GDM1 (cell line): ENCODE data around the gene UGCG.
A peak's percentile ranks its signal among the peaks of the same experiment; 100 is the strongest.
"Not testable (repeated sequence)": the region's sequence is repeated elsewhere in the genome, so short reads cannot be mapped to it uniquely, and the experiment has no call there.

ENCODE experiments used
- DNase-seq: peaks from one replicate; lab custom pipeline; 2025; lab: John Stamatoyannopoulos, UW

Gene UGCG

GRCh38 chr9:111895996-111896941 is at the start of gene UGCG:
TSS of gene UGCG (plus strand) at chr9:111896814. CDS start at chr9:111897216, 402 bp downstream.
- DNase-seq = peak; percentile 66

- no peak for DNase-seq
Observed at GRCh38 chr9:111851553-111851952, 45.1 kb upstream of the UGCG start.

- DNase-seq = no peak
Observed at GRCh38 chr9:111852291-111852690, 44.3 kb upstream of the UGCG start.

GRCh38 chr9:111853450-111853827 is 43.2 kb upstream of the UGCG start:
- no peak for DNase-seq

GRCh38 chr9:111854799-111855198 is 41.8 kb upstream of the UGCG start:
- no peak for DNase-seq

- DNase-seq = no peak
Observed at GRCh38 chr9:111857555-111858211, 38.9 kb upstream of the UGCG start.

GRCh38 chr9:111860443-111860842 is 36.2 kb upstream of the UGCG start:
- DNase-seq = no peak

- DNase-seq = no peak
Observed at GRCh38 chr9:111863636-111864035, 33.0 kb upstream of the UGCG start.

- DNase-seq = no peak
Observed at GRCh38 chr9:111866976-111867375, 29.6 kb upstream of the UGCG start.

- no peak for DNase-seq
Observed at GRCh38 chr9:111868475-111868874, 28.1 kb upstream of the UGCG start.

GRCh38 chr9:111870774-111871498 is 25.7 kb upstream of the UGCG start:
- DNase-seq = no peak

GRCh38 chr9:111871499-111871855 is 25.1 kb upstream of the UGCG start:
- DNase-seq = no peak

GRCh38 chr9:111872886-111873285 is 23.7 kb upstream of the UGCG start:
- DNase-seq = no peak

GRCh38 chr9:111873901-111874300 is 22.7 kb upstream of the UGCG start:
- DNase-seq = no peak

- no peak for DNase-seq
Observed at GRCh38 chr9:111874500-111874899, 22.1 kb upstream of the UGCG start.

- DNase-seq = not testable (repeated sequence)
Observed at GRCh38 chr9:111875291-111875690, 21.3 kb upstream of the UGCG start.

- DNase-seq = not testable (repeated sequence)
Observed at GRCh38 chr9:111875691-111876090, 20.9 kb upstream of the UGCG start.

- no peak for DNase-seq
Observed at GRCh38 chr9:111876179-111876578, 20.4 kb upstream of the UGCG start.

- DNase-seq = no peak
Observed at GRCh38 chr9:111877420-111877819, 19.2 kb upstream of the UGCG start.

GRCh38 chr9:111878946-111879345 is 17.7 kb upstream of the UGCG start:
- DNase-seq = no peak

GRCh38 chr9:111886983-111887718 is 9.5 kb upstream of the UGCG start:
- DNase-seq = no peak

- no peak for DNase-seq
Observed at GRCh38 chr9:111890334-111890733, 6.3 kb upstream of the UGCG start.
